HepG2 (cell line): ENCODE measurements around the gene TARDBP. TPM values are rescaled to one million over a fixed set of nuclear protein-coding genes. Genes with fewer than 3 reads are reported as not detected.

Experiments
- ATAC-seq: fragments of 200-7000 bp; cut with Tn5 transposase; 3 replicates; pipeline ENCODE4 v1.9.1; 2020; ENCODE audit warnings: mild to moderate bottlenecking, moderate library complexity
- BruUV-seq: library from RNA; stranded (reverse); fragments of 400-500 nt; replicated peaks from 2 replicates; lab custom pipeline; 2021; lab: Mats Ljungman, UMichigan
- CTCF ChIA-PET: fragments of 300-600 bp; formaldehyde crosslinking; extraction: SDS; loops from one replicate; lab custom pipeline; 2021; ENCODE audit warnings: low total read pairs, inconsistent platforms, low intra/inter-chr PET ratio; lab: Yijun Ruan, JAX
- POLR2A ChIA-PET: fragments of 350-600 bp; sonication (Branson Sonifier 250); formaldehyde crosslinking; loops from one replicate; lab custom pipeline; 2020; ENCODE audit warnings: antibody characterized with exemption, inconsistent platforms; lab: Yijun Ruan, JAX
- DNase-seq: peaks from one replicate; pipeline ENCODE4 v3.0.0-alpha.2; 2015; ENCODE audit warnings: low spot score
- FAIRE-seq: peaks from 3 replicates; lab custom pipeline; 2011; peaks lifted over from hg19 to GRCh38; lab: Jason Lieb, UNC
- H2AFZ ChIP-seq: one replicate; pipeline ENCODE4 v1.6.1; 2011; ENCODE audit warnings: low read length, inconsistent platforms
- H3K27ac ChIP-seq: fragments of 300-600 bp; 3 replicates; pipeline ENCODE4 v1.8.0; 2011; ENCODE audit warnings: mixed run types, mild to moderate bottlenecking, mixed read lengths, low read length, inconsistent platforms; ENCODE audit not compliant: insufficient read depth; ENCODE audit errors: extremely low read length
- H3K27me3 ChIP-seq, 2 experiments: fragments of 200-600 bp in 1 of 2; 2 replicates in 1 of 2; 3 replicates in 1 of 2; pipeline versions ENCODE4 v1.6.0 to v1.8.0; 2011; ENCODE audit warnings: low read length in 2 of 2, mild to moderate bottlenecking in 2 of 2, moderate library complexity in 2 of 2, inconsistent platforms in 1 of 2; ENCODE audit not compliant: insufficient read depth in 2 of 2, control insufficient read depth in 1 of 2
- H3K36me3 ChIP-seq, 2 experiments: fragments of 200-600 bp in 1 of 2; replicated peaks in 1 of 2; 2 replicates in 1 of 2; 3 replicates in 1 of 2; pipeline versions ENCODE4 v1.5.1 to v1.8.0; 2011; ENCODE audit warnings: low read length in 2 of 2, inconsistent platforms in 1 of 2; ENCODE audit not compliant: insufficient read depth in 2 of 2, control insufficient read depth in 1 of 2
- H3K4me1 ChIP-seq: 2 replicates; pipeline ENCODE4 v1.5.1; 2012; ENCODE audit warnings: low read length, inconsistent platforms; ENCODE audit not compliant: insufficient read depth
- H3K4me2 ChIP-seq: 2 replicates; pipeline ENCODE4 v1.6.0; 2011; ENCODE audit warnings: low read depth, low read length, inconsistent platforms
- H3K4me3 ChIP-seq, 3 experiments: fragments of 200-600 bp in 1 of 3; sonication (generic), shearing (Covaris generic) in 1 of 3; replicated peaks in 1 of 3; 2 replicates each; pipeline ENCODE4 v1.5.1; 2011 to 2016; ENCODE audit warnings: low read length in 3 of 3, inconsistent platforms in 2 of 3, low read depth in 2 of 3, mild to moderate bottlenecking in 2 of 3, control low read depth in 1 of 3, mixed read lengths in 1 of 3; ENCODE audit not compliant: insufficient read depth in 1 of 3
- H3K79me2 ChIP-seq: one replicate; pipeline ENCODE4 v1.6.1; 2011; ENCODE audit warnings: low read length, inconsistent platforms; ENCODE audit not compliant: insufficient read depth
- H3K9ac ChIP-seq: 2 replicates; pipeline ENCODE4 v1.6.0; 2011; ENCODE audit warnings: mild to moderate bottlenecking, low read depth, low read length, inconsistent platforms; ENCODE audit not compliant: insufficient read depth
- H3K9me3 ChIP-seq: 2 replicates; pipeline ENCODE4 v1.5.1; 2012; ENCODE audit warnings: mild to moderate bottlenecking, low read length
- H4K20me1 ChIP-seq: 2 replicates; pipeline ENCODE4 v1.6.0; 2011; ENCODE audit warnings: inconsistent platforms, mild to moderate bottlenecking, low read length, moderate library complexity; ENCODE audit not compliant: insufficient read depth
- CCDC6 ChIP-seq: sonication (generic); formaldehyde crosslinking; IDR thresholded peaks from 2 replicates; pipeline ENCODE4 v1.8.1; 2022; ENCODE audit warnings: mild to moderate bottlenecking, missing genetic modification reagents, moderate library complexity
- FOXA1 ChIP-seq, 2 experiments: fragments of 450-650 bp in 1 of 2; sonication (generic) in 1 of 2; formaldehyde crosslinking in 1 of 2; IDR thresholded peaks; 2 replicates each; pipeline versions ENCODE4 v1.4.0 to v1.6.1; 2016 to 2020; ENCODE audit warnings: missing genetic modification reagents in 1 of 2
- HNRNPL ChIP-seq: fragments of 200-400 bp; formaldehyde crosslinking; IDR thresholded peaks from 2 replicates; pipeline ENCODE4 v1.6.1; 2017; ENCODE audit warnings: mild to moderate bottlenecking, low read depth, low read length
- ZNF432 ChIP-seq: sonication (generic); formaldehyde crosslinking; IDR thresholded peaks from 2 replicates; pipeline ENCODE4 v1.5.0; 2020; ENCODE audit warnings: missing genetic modification reagents, mild to moderate bottlenecking, borderline replicate concordance
- ZNF746 ChIP-seq: sonication (generic); formaldehyde crosslinking; IDR thresholded peaks from 2 replicates; pipeline ENCODE4 v1.8.0; 2022; ENCODE audit warnings: mild to moderate bottlenecking, missing genetic modification reagents
- WGBS: methylation state at CpG from one replicate; pipeline ENCODE4 v1.1.6; 2017; ENCODE audit warnings: low lambda C conversion rate; 5-methylcytosine and 5-hydroxymethylcytosine counted together
- in situ Hi-C: cut with HindIII; loops from 2 replicates; pipeline ENCODE4 v1.10.0; 2017; ENCODE audit warnings: low pct_unique_long_range_greater_than_20kb; ENCODE audit not compliant: extremely low pct_ligation_motif_present
- intact Hi-C: fragments of 100-400 bp; cut with micrococcal nuclease; formaldehyde crosslinking; loops from one replicate; pipeline ENCODE4 v1.10.0; 2022; ENCODE audit not compliant: unreplicated experiment
- polyA plus RNA-seq, 8 experiments: library from polyadenylated mRNA; depleted of rRNA in 3 of 8; stranded (reverse) in 7 of 8; unstranded in 1 of 8; fragments of >200 nt; fragmentation: Illumina TruSeq in 4 of 8; extraction: Trizol in 4 of 8; gene quantifications; 2 replicates each; pipeline versions ENCODE4 v1.2.1 to v1.2.3, GENCODE V29; 2011 to 2016; ENCODE audit warnings: low read depth in 4 of 8, missing spikeins in 1 of 8, mixed read lengths in 1 of 8; ENCODE audit not compliant: insufficient read depth in 1 of 8
- total RNA-seq, 5 experiments: library from RNA; depleted of rRNA; stranded (reverse); fragments of >200 nt; fragmentation: Illumina TruSeq; extraction: Trizol; gene quantifications; 2 replicates each; pipeline ENCODE4 v1.2.3, GENCODE V29; 2016; ENCODE audit warnings: low read depth in 1 of 5
- TF ChIP-seq, protein P1 (sequence below): sonication (generic); formaldehyde crosslinking; IDR thresholded peaks from 2 replicates; pipeline ENCODE4 v1.8.1; 2023; ENCODE audit warnings: mild to moderate bottlenecking, missing genetic modification reagents
- TF ChIP-seq, protein P2 (sequence below): sonication (generic); formaldehyde crosslinking; IDR thresholded peaks from 2 replicates; pipeline ENCODE4 v1.5.1; 2020; ENCODE audit warnings: mild to moderate bottlenecking, missing genetic modification reagents, moderate library complexity
- TF ChIP-seq, protein P3 (sequence below): sonication (generic); formaldehyde crosslinking; IDR thresholded peaks from 2 replicates; pipeline ENCODE4 v1.4.0; 2020; ENCODE audit warnings: missing genetic modification reagents, low read depth, mild to moderate bottlenecking, borderline replicate concordance
- TF ChIP-seq, protein P4 (sequence below): sonication (generic); formaldehyde crosslinking; IDR thresholded peaks from 2 replicates; pipeline ENCODE4 v1.4.0; 2020; ENCODE audit warnings: missing genetic modification reagents

TARDBP gene
- total and polyA plus RNA-seq, 2 of the 13 experiments (the other 11 are each of a cell fraction or from before 2014, with no cell fraction given): 62.4 to 93.0 TPM

DNA sequence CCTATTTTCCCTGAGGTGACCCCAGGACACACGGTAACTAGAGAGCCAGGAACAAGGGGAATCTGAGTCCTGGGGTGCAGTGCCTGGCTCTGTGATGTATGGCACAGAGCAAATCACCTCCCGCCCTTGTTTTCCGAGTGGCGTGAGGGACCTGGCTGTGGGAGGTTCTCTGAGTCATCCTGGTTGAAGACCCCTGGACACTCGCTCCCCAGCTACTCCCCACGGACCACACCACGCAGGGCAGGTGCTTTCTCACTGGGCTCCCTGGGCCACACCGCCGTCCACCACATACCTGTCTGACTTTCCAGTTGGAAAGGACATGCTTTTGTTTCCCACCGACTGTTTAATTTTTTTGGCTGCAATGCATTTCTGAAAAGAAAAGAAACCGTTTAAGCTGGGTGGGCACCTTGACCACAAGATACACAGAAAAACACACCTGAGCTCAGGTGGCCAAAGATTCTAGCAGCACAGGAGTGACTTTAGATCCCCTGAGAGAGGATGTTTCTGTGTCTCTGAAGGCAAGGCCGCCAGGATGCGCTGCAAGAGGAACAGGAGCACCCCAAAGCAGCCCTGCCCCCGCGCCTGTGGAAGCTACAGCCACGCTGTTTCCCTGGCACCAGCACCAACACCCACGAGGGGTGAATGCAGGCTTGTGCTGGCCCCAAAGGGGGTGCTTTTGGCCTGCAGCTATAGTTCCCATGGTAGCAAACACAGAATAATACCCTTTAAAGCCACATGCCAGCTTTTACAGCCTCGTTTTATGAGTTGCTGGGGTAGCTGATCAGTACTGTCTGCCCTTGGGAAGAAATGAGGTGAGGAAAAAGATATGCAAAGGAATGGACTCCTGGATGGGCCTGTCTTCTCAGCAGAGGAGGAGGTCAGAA is 55.5 kb downstream of the TARDBP start:
- no peak for ATAC-seq
- POLR2A ChIA-PET: no interaction called here
- TF ChIP-seq, protein P1, sequence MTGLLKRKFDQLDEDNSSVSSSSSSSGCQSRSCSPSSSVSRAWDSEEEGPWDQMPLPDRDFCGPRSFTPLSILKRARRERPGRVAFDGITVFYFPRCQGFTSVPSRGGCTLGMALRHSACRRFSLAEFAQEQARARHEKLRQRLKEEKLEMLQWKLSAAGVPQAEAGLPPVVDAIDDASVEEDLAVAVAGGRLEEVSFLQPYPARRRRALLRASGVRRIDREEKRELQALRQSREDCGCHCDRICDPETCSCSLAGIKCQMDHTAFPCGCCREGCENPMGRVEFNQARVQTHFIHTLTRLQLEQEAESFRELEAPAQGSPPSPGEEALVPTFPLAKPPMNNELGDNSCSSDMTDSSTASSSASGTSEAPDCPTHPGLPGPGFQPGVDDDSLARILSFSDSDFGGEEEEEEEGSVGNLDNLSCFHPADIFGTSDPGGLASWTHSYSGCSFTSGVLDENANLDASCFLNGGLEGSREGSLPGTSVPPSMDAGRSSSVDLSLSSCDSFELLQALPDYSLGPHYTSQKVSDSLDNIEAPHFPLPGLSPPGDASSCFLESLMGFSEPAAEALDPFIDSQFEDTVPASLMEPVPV (CRISPR knock-in tag): no peak
- TF ChIP-seq FOXA1 (IDR thresholded peaks at IDR 0.05) (no peak), FOXA1 (CRISPR knock-in tag; IDR thresholded peaks at IDR 0.05) (no peak), ZNF432 (CRISPR knock-in tag) (no peak), CCDC6 (CRISPR knock-in tag) (no peak), HNRNPL (no peak), ZNF746 (no peak)
- TF ChIP-seq, protein P2, sequence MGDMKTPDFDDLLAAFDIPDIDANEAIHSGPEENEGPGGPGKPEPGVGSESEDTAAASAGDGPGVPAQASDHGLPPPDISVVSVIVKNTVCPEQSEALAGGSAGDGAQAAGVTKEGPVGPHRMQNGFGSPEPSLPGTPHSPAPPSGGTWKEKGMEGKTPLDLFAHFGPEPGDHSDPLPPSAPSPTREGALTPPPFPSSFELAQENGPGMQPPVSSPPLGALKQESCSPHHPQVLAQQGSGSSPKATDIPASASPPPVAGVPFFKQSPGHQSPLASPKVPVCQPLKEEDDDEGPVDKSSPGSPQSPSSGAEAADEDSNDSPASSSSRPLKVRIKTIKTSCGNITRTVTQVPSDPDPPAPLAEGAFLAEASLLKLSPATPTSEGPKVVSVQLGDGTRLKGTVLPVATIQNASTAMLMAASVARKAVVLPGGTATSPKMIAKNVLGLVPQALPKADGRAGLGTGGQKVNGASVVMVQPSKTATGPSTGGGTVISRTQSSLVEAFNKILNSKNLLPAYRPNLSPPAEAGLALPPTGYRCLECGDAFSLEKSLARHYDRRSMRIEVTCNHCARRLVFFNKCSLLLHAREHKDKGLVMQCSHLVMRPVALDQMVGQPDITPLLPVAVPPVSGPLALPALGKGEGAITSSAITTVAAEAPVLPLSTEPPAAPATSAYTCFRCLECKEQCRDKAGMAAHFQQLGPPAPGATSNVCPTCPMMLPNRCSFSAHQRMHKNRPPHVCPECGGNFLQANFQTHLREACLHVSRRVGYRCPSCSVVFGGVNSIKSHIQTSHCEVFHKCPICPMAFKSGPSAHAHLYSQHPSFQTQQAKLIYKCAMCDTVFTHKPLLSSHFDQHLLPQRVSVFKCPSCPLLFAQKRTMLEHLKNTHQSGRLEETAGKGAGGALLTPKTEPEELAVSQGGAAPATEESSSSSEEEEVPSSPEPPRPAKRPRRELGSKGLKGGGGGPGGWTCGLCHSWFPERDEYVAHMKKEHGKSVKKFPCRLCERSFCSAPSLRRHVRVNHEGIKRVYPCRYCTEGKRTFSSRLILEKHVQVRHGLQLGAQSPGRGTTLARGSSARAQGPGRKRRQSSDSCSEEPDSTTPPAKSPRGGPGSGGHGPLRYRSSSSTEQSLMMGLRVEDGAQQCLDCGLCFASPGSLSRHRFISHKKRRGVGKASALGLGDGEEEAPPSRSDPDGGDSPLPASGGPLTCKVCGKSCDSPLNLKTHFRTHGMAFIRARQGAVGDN: no peak
- TF ChIP-seq, protein P3, sequence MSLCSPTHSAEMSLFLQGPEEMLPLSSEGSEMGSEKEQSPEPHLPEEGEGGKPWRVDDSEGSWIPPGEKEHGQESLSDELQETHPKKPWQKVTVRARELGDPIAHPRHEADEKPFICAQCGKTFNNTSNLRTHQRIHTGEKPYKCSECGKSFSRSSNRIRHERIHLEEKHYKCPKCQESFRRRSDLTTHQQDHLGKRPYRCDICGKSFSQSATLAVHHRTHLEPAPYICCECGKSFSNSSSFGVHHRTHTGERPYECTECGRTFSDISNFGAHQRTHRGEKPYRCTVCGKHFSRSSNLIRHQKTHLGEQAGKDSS: no peak
- TF ChIP-seq, protein P4, sequence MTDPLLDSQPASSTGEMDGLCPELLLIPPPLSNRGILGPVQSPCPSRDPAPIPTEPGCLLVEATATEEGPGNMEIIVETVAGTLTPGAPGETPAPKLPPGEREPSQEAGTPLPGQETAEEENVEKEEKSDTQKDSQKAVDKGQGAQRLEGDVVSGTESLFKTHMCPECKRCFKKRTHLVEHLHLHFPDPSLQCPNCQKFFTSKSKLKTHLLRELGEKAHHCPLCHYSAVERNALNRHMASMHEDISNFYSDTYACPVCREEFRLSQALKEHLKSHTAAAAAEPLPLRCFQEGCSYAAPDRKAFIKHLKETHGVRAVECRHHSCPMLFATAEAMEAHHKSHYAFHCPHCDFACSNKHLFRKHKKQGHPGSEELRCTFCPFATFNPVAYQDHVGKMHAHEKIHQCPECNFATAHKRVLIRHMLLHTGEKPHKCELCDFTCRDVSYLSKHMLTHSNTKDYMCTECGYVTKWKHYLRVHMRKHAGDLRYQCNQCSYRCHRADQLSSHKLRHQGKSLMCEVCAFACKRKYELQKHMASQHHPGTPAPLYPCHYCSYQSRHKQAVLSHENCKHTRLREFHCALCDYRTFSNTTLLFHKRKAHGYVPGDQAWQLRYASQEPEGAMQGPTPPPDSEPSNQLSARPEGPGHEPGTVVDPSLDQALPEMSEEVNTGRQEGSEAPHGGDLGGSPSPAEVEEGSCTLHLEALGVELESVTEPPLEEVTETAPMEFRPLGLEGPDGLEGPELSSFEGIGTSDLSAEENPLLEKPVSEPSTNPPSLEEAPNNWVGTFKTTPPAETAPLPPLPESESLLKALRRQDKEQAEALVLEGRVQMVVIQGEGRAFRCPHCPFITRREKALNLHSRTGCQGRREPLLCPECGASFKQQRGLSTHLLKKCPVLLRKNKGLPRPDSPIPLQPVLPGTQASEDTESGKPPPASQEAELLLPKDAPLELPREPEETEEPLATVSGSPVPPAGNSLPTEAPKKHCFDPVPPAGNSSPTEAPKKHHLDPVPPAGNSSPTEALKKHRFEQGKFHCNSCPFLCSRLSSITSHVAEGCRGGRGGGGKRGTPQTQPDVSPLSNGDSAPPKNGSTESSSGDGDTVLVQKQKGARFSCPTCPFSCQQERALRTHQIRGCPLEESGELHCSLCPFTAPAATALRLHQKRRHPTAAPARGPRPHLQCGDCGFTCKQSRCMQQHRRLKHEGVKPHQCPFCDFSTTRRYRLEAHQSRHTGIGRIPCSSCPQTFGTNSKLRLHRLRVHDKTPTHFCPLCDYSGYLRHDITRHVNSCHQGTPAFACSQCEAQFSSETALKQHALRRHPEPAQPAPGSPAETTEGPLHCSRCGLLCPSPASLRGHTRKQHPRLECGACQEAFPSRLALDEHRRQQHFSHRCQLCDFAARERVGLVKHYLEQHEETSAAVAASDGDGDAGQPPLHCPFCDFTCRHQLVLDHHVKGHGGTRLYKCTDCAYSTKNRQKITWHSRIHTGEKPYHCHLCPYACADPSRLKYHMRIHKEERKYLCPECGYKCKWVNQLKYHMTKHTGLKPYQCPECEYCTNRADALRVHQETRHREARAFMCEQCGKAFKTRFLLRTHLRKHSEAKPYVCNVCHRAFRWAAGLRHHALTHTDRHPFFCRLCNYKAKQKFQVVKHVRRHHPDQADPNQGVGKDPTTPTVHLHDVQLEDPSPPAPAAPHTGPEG (CRISPR knock-in tag): no peak

More for the DNA sequence above, 55.5 kb downstream of the TARDBP start:
- Histone ChIP-seq H3K4me1 (no peaks in the 10 kb centered on the region), H3K4me3 (no peak overlapping the region), H3K9ac (no peak overlapping the region), H3K9me3 (no peaks in the 10 kb centered on the region), H4K20me1 (no peaks in the 10 kb centered on the region), H3K27ac (no peak overlapping the region), H3K27me3 (no peaks in the 10 kb centered on the region), H3K4me2 (no peak overlapping the region), H3K36me3 (peaks cover 43 to 81% of the 10 kb centered on the region in 2 experiments), H2AFZ (no peak overlapping the region), H3K79me2 (no peaks in the 10 kb centered on the region)
- no TSS peak for BruUV-seq
- CTCF ChIA-PET: no interaction called here
- intact Hi-C loops: no loop called here
- WGBS: 95% methylated on average over 14 of the region's 18 CpGs
- in situ Hi-C loops: no loop called here
- DNase-seq (no peak), FAIRE-seq (no peak)
